ENCODE measurements around the gene ZNF697.

ZNF697 gene

DNA sequence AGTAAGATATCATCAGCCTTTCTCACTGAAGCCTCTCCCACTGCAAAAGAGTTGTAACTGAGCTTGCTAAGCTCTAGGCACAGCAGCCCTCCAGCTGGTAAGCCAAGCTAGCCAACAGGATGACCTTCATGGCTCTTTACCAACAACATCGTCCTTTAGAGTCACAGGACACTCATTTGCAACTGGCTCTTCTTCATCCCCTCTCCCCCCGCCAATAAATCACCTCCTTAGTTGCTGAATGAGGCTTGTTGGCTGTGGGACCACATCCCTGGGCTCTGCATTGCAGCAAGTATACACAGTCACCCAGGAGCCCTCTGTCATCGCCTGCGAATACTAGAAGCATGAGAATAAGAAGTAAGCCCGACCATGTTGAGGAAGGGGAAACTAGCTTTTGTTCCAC lies 16.0 kb upstream of the ZNF697 start:
- 79 to 87% methylated on average over 5 of the region's 5 CpGs for WGBS, 2 experiments
- H3K4me3 ChIP-seq (ENCODE audit: insufficient read depth, low read depth, low read length): no peak overlapping the region
- no peaks in the 10 kb centered on the region for H3K27me3 ChIP-seq (ENCODE audit: control insufficient read depth, insufficient read depth, low read length, poor library complexity, severe bottlenecking)
- no peaks in the 10 kb centered on the region for H3K9me3 ChIP-seq (ENCODE audit: control insufficient read depth, low read length)
- no peak overlapping the region for H3K27ac ChIP-seq (ENCODE audit: insufficient read depth, low read depth, low read length, poor library complexity, severe bottlenecking)
- H3K36me3 ChIP-seq (ENCODE audit: control insufficient read depth, insufficient read depth, low read length): no peaks in the 10 kb centered on the region
- H3K4me1 ChIP-seq (ENCODE audit: control insufficient read depth, insufficient read depth, low read length): peaks cover 4% of the 10 kb centered on the region

DNA sequence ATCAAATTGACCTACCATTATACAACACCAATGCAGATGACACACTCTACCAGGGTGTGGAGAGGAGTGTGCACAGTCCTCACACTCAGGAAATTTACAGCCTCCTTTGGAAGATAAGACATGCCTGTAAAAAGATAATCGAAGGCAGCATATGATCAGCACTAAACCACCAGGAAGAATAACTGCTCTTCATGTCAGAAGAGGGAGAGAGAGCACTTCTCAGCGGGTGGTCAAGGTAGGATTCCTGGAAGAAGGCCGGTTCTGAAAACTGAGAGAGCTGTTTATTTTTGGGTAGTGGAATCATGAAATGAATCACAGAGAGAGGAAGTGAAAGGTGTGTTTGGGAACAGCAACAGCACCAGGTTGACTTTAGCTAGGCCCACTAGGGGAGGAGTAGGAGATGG lies 14.0 kb upstream of the ZNF697 start:
- Histone ChIP-seq H3K9me3 (ENCODE audit: control insufficient read depth, low read length) (no peaks in the 10 kb centered on the region), H3K36me3 (ENCODE audit: control insufficient read depth, insufficient read depth, low read length) (no peaks in the 10 kb centered on the region), H3K27me3 (ENCODE audit: control insufficient read depth, insufficient read depth, low read length, poor library complexity, severe bottlenecking) (no peaks in the 10 kb centered on the region), H3K4me3 (ENCODE audit: insufficient read depth, low read depth, low read length) (no peak overlapping the region), H3K4me1 (ENCODE audit: control insufficient read depth, insufficient read depth, low read length) (peaks cover 4% of the 10 kb centered on the region), H3K27ac (ENCODE audit: insufficient read depth, low read depth, low read length, poor library complexity, severe bottlenecking) (no peak overlapping the region)
- 68% methylated on average over 3 of the region's 3 CpGs for WGBS, 2 experiments

DNA sequence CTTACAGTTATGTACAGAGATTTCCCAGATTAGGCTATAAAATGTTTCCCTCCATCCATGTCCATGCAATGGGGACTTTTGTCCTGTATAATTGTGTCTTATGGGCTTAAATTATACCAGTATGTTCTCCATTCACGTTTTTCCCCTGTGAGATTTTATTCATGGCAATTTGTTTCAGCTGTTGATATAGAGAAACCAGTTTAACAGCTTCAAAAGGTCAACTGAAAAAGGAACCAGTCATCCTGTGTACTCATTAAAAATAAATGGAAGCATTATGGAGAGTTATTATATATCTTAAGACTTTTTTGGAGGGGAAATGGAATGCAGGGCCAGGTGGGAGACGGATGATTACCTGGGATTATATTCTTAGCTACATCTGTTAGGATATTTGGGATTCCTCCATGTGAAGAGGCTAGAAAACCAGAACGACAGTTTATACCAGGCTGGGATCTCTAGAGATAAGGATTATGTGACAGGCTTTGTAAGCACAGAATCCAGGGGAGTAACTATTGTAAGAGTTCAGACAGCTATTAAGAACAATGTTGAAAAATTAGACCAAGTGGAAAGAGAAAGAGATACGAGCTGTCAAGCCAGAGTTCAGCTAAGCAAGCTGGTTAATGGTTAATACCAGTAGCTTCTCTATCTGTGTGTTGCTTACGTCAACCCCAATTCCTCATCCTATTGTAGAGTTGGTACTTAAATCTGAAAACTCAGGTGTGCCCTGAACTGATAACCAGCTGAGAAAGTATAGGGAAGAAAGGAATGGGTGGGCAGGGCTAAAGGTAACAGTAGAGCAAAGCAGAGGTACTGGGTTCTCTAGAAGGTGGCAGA lies 12.4 kb upstream of the ZNF697 start:
- Histone ChIP-seq H3K27me3 (ENCODE audit: control insufficient read depth, insufficient read depth, low read length, poor library complexity, severe bottlenecking) (no peaks in the 10 kb centered on the region), H3K4me3 (ENCODE audit: insufficient read depth, low read depth, low read length) (no peak overlapping the region), H3K9me3 (ENCODE audit: control insufficient read depth, low read length) (no peaks in the 10 kb centered on the region), H3K4me1 (ENCODE audit: control insufficient read depth, insufficient read depth, low read length) (peaks cover 4% of the 10 kb centered on the region), H3K27ac (ENCODE audit: insufficient read depth, low read depth, low read length, poor library complexity, severe bottlenecking) (no peak overlapping the region), H3K36me3 (ENCODE audit: control insufficient read depth, insufficient read depth, low read length) (no peaks in the 10 kb centered on the region)
- 91 to 98% methylated on average over 5 of the region's 5 CpGs for WGBS, 2 experiments

DNA sequence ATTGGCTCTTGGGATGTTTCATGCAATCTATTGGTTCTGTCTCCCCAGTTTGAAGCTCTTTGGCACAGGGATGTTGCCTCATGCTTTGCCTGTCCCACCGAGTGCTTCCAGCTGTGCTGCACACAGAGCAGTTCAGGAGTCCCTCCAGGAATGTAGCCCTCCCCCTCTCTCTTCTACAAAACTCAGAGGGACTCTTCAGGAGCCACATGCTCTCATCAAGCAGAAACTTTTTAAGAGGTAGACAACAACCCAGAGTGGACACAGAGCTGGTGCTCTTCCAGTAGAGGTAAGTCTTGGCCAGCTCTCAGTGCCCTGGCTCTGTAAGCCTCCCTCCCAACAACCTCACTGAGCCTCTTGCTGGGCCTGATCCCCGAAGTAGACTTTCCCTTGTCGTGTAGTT lies 11.6 kb upstream of the ZNF697 start:
- Histone ChIP-seq H3K4me1 (ENCODE audit: control insufficient read depth, insufficient read depth, low read length) (peaks cover 4% of the 10 kb centered on the region), H3K36me3 (ENCODE audit: control insufficient read depth, insufficient read depth, low read length) (no peaks in the 10 kb centered on the region), H3K27ac (ENCODE audit: insufficient read depth, low read depth, low read length, poor library complexity, severe bottlenecking) (no peak overlapping the region), H3K4me3 (ENCODE audit: insufficient read depth, low read depth, low read length) (no peak overlapping the region), H3K9me3 (ENCODE audit: control insufficient read depth, low read length) (no peaks in the 10 kb centered on the region), H3K27me3 (ENCODE audit: control insufficient read depth, insufficient read depth, low read length, poor library complexity, severe bottlenecking) (no peaks in the 10 kb centered on the region)
- 21 to 33% methylated on average over 3 of the region's 3 CpGs for WGBS, 2 experiments

DNA sequence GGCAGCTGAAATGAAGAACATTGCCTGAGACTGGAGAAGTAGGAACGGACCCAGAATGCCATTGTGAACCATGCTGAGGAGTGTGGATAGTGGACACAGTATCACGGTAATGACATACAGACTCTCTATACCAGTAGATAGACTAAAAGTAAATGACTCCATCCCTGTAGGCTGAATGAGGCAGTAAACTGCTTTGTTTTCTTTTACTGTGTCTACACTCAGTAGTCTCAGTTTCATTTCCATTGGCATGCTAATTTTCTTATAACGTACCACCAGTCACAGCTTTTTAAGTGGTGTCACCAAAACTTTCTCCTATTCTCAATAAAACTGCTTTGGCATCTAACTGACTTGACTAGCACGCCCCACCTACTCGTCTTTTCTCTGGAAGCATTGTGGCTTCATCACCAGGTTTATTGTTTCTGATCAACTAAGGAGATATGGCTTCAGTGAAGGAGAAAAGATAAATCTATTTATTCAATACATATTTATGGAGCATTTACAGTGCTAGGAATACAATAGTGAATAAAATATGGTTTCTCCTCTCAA lies 8.4 kb upstream of the ZNF697 start:
- Histone ChIP-seq H3K27ac (ENCODE audit: insufficient read depth, low read depth, low read length, poor library complexity, severe bottlenecking) (no peak overlapping the region), H3K4me3 (ENCODE audit: insufficient read depth, low read depth, low read length) (no peak overlapping the region), H3K36me3 (ENCODE audit: control insufficient read depth, insufficient read depth, low read length) (no peaks in the 10 kb centered on the region), H3K4me1 (ENCODE audit: control insufficient read depth, insufficient read depth, low read length) (peaks cover 4% of the 10 kb centered on the region), H3K9me3 (ENCODE audit: control insufficient read depth, low read length) (no peaks in the 10 kb centered on the region), H3K27me3 (ENCODE audit: control insufficient read depth, insufficient read depth, low read length, poor library complexity, severe bottlenecking) (no peaks in the 10 kb centered on the region)
- WGBS, 2 experiments: 75 to 83% methylated on average over 5 of the region's 5 CpGs

DNA sequence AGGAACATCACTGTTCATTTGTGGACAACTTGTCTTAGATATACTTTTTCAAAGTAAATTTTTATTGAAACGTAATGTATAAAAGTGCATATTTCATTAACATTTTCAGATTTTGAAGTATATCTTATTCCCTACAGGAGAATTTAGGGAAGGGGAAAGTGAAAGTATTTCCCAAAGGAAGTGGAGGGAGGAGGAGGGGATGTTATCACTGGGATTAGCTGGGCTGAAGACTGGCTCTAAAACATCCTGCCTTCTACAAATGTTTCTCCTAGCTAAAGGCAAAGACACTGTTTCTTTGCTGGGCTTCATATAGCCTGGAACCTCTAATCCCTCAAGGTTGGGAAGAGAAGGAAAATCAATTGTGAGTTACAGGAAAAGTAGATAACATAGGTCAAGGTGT lies 7.1 kb upstream of the ZNF697 start:
- Histone ChIP-seq H3K27me3 (ENCODE audit: control insufficient read depth, insufficient read depth, low read length, poor library complexity, severe bottlenecking) (peaks cover 5% of the 10 kb centered on the region), H3K36me3 (ENCODE audit: control insufficient read depth, insufficient read depth, low read length) (no peaks in the 10 kb centered on the region)

DNA sequence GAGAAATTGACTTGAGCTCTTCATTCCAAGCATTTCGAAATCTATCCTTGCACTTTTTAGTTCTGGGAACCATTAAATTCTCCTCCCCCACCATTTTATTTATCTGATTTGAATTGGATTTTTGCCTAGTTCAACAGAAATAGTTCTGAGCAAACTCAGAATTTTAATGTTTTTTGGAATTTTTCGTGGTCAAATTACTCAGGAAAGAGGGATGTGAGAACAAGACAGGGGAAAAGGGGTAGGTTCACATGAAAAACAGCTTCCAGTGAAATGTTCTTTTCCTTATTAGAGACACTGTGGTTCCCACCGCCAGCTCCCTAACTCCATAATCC lies 5.7 kb upstream of the ZNF697 start:
- H3K4me3 ChIP-seq (ENCODE audit: insufficient read depth, low read depth, low read length): no peak overlapping the region
- H3K36me3 ChIP-seq (ENCODE audit: control insufficient read depth, insufficient read depth, low read length): no peaks in the 10 kb centered on the region
- peaks cover 18% of the 10 kb centered on the region for H3K27me3 ChIP-seq (ENCODE audit: control insufficient read depth, insufficient read depth, low read length, poor library complexity, severe bottlenecking)
- WGBS, 2 experiments: 88 to 93% methylated on average over 3 of the region's 3 CpGs
- no peak overlapping the region for H3K27ac ChIP-seq (ENCODE audit: insufficient read depth, low read depth, low read length, poor library complexity, severe bottlenecking)
- no peaks in the 10 kb centered on the region for H3K4me1 ChIP-seq (ENCODE audit: control insufficient read depth, insufficient read depth, low read length)
- no peaks in the 10 kb centered on the region for H3K9me3 ChIP-seq (ENCODE audit: control insufficient read depth, low read length)

More for the DNA sequence above, 7.1 kb upstream of the ZNF697 start:
- no CpG with 5 or more reads among the region's 1 CpG for WGBS, 2 experiments
- Histone ChIP-seq H3K4me1 (ENCODE audit: control insufficient read depth, insufficient read depth, low read length) (peaks cover 4% of the 10 kb centered on the region), H3K4me3 (ENCODE audit: insufficient read depth, low read depth, low read length) (no peak overlapping the region), H3K27ac (ENCODE audit: insufficient read depth, low read depth, low read length, poor library complexity, severe bottlenecking) (no peak overlapping the region), H3K9me3 (ENCODE audit: control insufficient read depth, low read length) (no peaks in the 10 kb centered on the region)

DNA sequence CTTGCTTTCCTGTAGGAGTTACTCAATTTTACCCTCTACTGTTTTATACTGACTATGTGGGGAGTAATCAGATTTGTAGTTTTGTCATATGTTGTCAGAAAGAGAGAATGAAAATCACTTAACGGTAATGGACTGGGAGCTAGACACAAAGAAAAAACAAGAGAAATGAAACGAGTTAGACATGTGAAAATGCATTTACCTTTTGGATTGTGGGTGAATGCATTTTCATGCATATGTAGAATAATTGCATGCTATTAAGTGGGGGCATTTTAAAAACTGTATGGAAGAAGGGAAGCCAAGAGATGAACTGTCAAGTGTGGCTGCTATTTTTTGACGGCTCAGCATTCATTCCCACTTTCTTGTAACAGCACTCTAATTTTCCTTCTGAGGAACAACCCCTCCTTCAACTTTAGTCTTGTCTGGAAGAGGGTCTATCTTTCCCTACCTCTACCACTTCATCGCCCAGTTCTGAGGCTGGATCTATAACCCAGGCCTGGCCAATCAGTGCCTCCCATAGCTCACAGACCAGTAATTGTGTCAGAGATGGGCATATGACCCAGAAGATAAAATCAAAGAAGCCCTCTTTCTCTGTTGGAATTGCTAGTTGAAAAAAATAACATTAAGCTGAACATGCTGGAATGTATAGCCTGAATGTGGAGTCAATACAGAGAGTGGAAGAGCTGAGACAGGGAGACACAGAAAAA lies 5.2 kb upstream of the ZNF697 start:
- peaks cover 24% of the 10 kb centered on the region for H3K27me3 ChIP-seq (ENCODE audit: control insufficient read depth, insufficient read depth, low read length, poor library complexity, severe bottlenecking)
- H3K27ac ChIP-seq (ENCODE audit: insufficient read depth, low read depth, low read length, poor library complexity, severe bottlenecking): no peak overlapping the region
- no peaks in the 10 kb centered on the region for H3K9me3 ChIP-seq (ENCODE audit: control insufficient read depth, low read length)
- H3K4me3 ChIP-seq (ENCODE audit: insufficient read depth, low read depth, low read length): no peak overlapping the region
- 90 to 95% methylated on average over 4 of the region's 4 CpGs for WGBS, 2 experiments
- no peaks in the 10 kb centered on the region for H3K4me1 ChIP-seq (ENCODE audit: control insufficient read depth, insufficient read depth, low read length)
- no peaks in the 10 kb centered on the region for H3K36me3 ChIP-seq (ENCODE audit: control insufficient read depth, insufficient read depth, low read length)

DNA sequence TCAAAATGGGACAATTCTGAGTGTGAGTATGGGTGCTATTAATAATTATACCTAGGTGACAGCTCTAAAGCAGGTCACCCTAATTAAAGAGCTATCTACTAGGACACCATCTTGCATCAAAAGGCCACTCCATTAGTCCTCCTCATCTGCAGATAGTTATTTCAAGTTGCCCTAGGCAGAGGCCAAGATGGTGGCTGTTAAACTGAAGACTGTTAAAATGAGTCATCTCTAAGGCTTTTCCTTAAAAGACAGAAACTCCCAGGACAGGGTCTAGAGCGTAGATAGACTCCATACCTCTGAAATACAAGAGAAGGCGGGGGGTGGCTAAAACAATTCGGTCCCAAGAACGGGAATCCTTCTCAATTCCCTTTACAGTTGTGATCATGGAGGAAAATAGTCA lies 4.5 kb upstream of the ZNF697 start:
- 92 to 98% methylated on average over 4 of the region's 4 CpGs for WGBS, 2 experiments
- no peaks in the 10 kb centered on the region for H3K4me1 ChIP-seq (ENCODE audit: control insufficient read depth, insufficient read depth, low read length)
- H3K4me3 ChIP-seq (ENCODE audit: insufficient read depth, low read depth, low read length): no peak overlapping the region
- H3K9me3 ChIP-seq (ENCODE audit: control insufficient read depth, low read length): no peaks in the 10 kb centered on the region
- peaks cover 25% of the 10 kb centered on the region for H3K27me3 ChIP-seq (ENCODE audit: control insufficient read depth, insufficient read depth, low read length, poor library complexity, severe bottlenecking)
- H3K27ac ChIP-seq (ENCODE audit: insufficient read depth, low read depth, low read length, poor library complexity, severe bottlenecking): no peak overlapping the region
- H3K36me3 ChIP-seq (ENCODE audit: control insufficient read depth, insufficient read depth, low read length): no peaks in the 10 kb centered on the region

DNA sequence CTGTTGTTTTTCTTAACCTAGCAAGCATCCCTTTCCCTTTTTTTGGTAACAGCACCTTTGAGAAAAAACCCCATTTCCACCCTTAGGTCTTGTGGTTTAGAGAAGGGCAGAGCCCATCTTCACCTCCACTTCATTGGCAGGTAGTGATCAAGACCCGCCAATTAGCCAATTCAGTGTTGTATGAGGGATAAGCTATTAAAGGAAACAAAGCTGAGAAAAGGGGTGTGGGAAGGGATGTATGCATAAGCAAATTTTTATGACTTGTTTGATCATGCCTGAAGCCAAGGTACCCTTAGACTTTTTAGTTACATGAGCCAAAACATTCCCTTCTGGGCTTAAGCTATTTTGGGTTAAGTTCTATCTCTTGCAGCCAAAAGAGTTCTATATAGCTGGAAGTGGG lies 3.6 kb upstream of the ZNF697 start:
- WGBS, 2 experiments: 87 to 95% methylated on average over 1 of the region's 1 CpG
- Histone ChIP-seq H3K9me3 (ENCODE audit: control insufficient read depth, low read length) (no peaks in the 10 kb centered on the region), H3K27ac (ENCODE audit: insufficient read depth, low read depth, low read length, poor library complexity, severe bottlenecking) (no peak overlapping the region), H3K27me3 (ENCODE audit: control insufficient read depth, insufficient read depth, low read length, poor library complexity, severe bottlenecking) (peaks cover 26% of the 10 kb centered on the region), H3K4me1 (ENCODE audit: control insufficient read depth, insufficient read depth, low read length) (peaks cover 1% of the 10 kb centered on the region), H3K36me3 (ENCODE audit: control insufficient read depth, insufficient read depth, low read length) (no peaks in the 10 kb centered on the region), H3K4me3 (ENCODE audit: insufficient read depth, low read depth, low read length) (no peak overlapping the region)

All from ectodermal cell (in vitro differentiated cells).